A549 (cell line): Measurements from ENCODE around the gene ZNF407.

Source experiments
- EHF ChIP-seq: fragments of 250-450 bp; sonication (Bioruptor Pico); IDR thresholded peaks from 2 replicates; pipeline ENCODE4 v1.5.0; 2020; ENCODE audit warnings: mild to moderate bottlenecking
- EHMT2 ChIP-seq: fragments of 200-600 bp; sonication (generic); IDR thresholded peaks from 2 replicates; pipeline ENCODE4 v1.6.1; 2016; ENCODE audit warnings: antibody characterized with exemption, low read depth, mild to moderate bottlenecking, moderate library complexity
- JUN ChIP-seq, 2 experiments: fragments of >200 bp; sonication (Bioruptor Twin); formaldehyde crosslinking; IDR thresholded peaks; 2 replicates in 1 of 2; 3 replicates in 1 of 2; pipeline ENCODE4 v1.6.1; 2016 to 2017
- KDM1A ChIP-seq: fragments of 200-600 bp; sonication (generic); IDR thresholded peaks from 2 replicates; pipeline ENCODE4 v1.6.1; 2016; ENCODE audit warnings: low read depth, mild to moderate bottlenecking
- MAZ ChIP-seq: fragments of 150-350 bp; IDR thresholded peaks from 2 replicates; pipeline ENCODE4 v1.6.1; 2014; ENCODE audit warnings: antibody characterized with exemption, low read depth, low read length, borderline replicate concordance
- POLR2A ChIP-seq: IDR thresholded peaks from 2 replicates; pipeline ENCODE4 v1.6.1; 2012; ENCODE audit warnings: mild to moderate bottlenecking, low read length
- RAD21 ChIP-seq, 2 experiments: fragments of >200 bp in 1 of 2; sonication (Bioruptor Twin) in 1 of 2; formaldehyde crosslinking in 1 of 2; IDR thresholded peaks in 1 of 2; conservative IDR thresholded peaks in 1 of 2; 2 replicates in 1 of 2; 3 replicates in 1 of 2; pipeline ENCODE4 v1.6.1; 2012 to 2018; ENCODE audit warnings: inconsistent platforms in 1 of 2
- ZFP36 ChIP-seq: fragments of 450-650 bp; IDR thresholded peaks from 2 replicates; pipeline ENCODE4 v1.6.1; 2014; ENCODE audit warnings: borderline replicate concordance; ENCODE audit not compliant: partially characterized antibody
- TF ChIP-seq, protein P1 (sequence below): fragments of >200 bp; sonication (Bioruptor Twin); formaldehyde crosslinking; IDR thresholded peaks from 3 replicates; pipeline ENCODE4 v1.5.1; 2016
- TF ChIP-seq, protein P2 (sequence below): IDR thresholded peaks from 2 replicates; pipeline ENCODE4 v1.6.1; 2012

DNA sequence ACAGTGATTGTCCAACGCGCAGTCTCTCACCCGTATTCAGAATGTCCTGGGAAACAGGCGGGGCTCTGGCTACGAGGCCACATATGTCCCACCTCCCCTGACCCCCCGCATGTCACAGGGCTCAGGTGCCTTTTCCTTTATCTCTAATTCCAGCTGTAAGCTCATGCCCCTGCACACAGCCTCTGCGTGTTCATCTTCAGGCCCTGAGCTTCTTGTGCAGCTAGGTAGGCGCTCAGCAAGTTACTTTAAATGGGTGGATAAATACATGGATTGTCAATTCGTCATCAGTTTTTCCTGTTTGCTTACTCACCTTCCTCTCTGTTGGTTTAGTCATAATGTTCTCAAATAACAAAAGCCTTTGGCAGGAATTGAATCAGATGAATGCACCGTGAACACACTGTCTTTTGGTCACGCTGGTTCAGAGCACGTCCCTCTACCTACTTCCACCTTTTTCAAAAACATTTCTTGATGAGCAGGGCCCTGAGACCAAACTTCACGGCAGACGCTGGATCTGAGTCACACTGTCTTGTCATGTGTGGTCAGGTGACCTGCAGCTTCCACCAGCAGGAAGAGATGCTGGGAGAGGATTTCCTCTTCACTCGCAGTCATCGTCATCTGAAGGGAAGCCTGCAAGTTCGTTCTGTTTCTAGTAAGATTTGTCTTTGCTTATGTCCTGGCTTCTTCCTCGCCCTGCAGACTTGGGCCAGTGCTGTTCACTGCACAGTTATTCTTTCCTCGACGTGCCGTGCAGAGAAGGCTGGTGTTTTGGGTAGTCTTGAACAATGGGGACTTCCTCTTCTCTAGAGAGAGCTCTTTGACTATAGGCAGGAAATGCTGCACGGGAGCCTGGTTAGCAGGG is 473.2 kb downstream of the ZNF407 start:
- no peak for TF ChIP-seq EHMT2
- TF ChIP-seq, protein P1, sequence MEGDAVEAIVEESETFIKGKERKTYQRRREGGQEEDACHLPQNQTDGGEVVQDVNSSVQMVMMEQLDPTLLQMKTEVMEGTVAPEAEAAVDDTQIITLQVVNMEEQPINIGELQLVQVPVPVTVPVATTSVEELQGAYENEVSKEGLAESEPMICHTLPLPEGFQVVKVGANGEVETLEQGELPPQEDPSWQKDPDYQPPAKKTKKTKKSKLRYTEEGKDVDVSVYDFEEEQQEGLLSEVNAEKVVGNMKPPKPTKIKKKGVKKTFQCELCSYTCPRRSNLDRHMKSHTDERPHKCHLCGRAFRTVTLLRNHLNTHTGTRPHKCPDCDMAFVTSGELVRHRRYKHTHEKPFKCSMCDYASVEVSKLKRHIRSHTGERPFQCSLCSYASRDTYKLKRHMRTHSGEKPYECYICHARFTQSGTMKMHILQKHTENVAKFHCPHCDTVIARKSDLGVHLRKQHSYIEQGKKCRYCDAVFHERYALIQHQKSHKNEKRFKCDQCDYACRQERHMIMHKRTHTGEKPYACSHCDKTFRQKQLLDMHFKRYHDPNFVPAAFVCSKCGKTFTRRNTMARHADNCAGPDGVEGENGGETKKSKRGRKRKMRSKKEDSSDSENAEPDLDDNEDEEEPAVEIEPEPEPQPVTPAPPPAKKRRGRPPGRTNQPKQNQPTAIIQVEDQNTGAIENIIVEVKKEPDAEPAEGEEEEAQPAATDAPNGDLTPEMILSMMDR = no peak
- no peak for TF ChIP-seq EHF (CRISPR knock-in tag)
- TF ChIP-seq KDM1A = no peak
- TF ChIP-seq POLR2A = no peak
- no peak for TF ChIP-seq RAD21 (conservative IDR thresholded peaks at IDR 0.05 in 1 of 2, IDR thresholded peaks at IDR 0.05 in 1 of 2)
- no peak for TF ChIP-seq JUN (IDR thresholded peaks at IDR 0.05)
- TF ChIP-seq MAZ = no peak
- TF ChIP-seq, protein P2, sequence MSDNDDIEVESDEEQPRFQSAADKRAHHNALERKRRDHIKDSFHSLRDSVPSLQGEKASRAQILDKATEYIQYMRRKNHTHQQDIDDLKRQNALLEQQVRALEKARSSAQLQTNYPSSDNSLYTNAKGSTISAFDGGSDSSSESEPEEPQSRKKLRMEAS = no peak
- TF ChIP-seq ZFP36 = no peak
